SK-N-SH treated with all-trans-retinoic acid at 6 μM for 48 hours (cell line): ENCODE measurements around the gene PGLYRP2.

ENCODE experiments used
- ATAC-seq: fragments of 200-7000 bp; cut with Tn5 transposase; 3 replicates; pipeline ENCODE4 v1.9.1; 2020; ENCODE audit warnings: mild to moderate bottlenecking, moderate library complexity
- ARNTL ChIP-seq: fragments of 450-650 bp; formaldehyde crosslinking; IDR thresholded peaks from 2 replicates; pipeline ENCODE4 v1.5.0; 2020; ENCODE audit warnings: low read depth, mild to moderate bottlenecking, moderate library complexity, borderline replicate concordance
- BACH2 ChIP-seq: fragments of 250-450 bp; sonication (Bioruptor Pico); IDR thresholded peaks from 2 replicates; pipeline ENCODE4 v1.9.0; 2021; ENCODE audit warnings: mild to moderate bottlenecking, borderline replicate concordance
- CSDC2 ChIP-seq: fragments of 250-450 bp; sonication (Bioruptor Pico); IDR thresholded peaks from 2 replicates; pipeline ENCODE4 v1.5.0; 2020; ENCODE audit warnings: mild to moderate bottlenecking, moderate library complexity
- ESRRG ChIP-seq: fragments of 250-450 bp; sonication (Bioruptor Pico); IDR thresholded peaks from 2 replicates; pipeline ENCODE4 v1.6.1; 2021; ENCODE audit warnings: mild to moderate bottlenecking
- GLIS3 ChIP-seq: fragments of 250-450 bp; sonication (Bioruptor Pico); IDR thresholded peaks from 2 replicates; pipeline ENCODE4 v1.5.0; 2020; ENCODE audit warnings: mild to moderate bottlenecking, moderate library complexity
- ISL1 ChIP-seq: fragments of 250-450 bp; sonication (Bioruptor Pico); IDR thresholded peaks from 2 replicates; pipeline ENCODE4 v2.1.2; 2022; ENCODE audit warnings: mild to moderate bottlenecking, moderate library complexity
- OSR1 ChIP-seq: fragments of 250-450 bp; sonication (Bioruptor Pico); IDR thresholded peaks from 2 replicates; pipeline ENCODE4 v1.8.0; 2022; ENCODE audit warnings: moderate library complexity, mild to moderate bottlenecking, inconsistent platforms
- PATZ1 ChIP-seq: fragments of 250-450 bp; sonication (Bioruptor Pico); IDR thresholded peaks from 2 replicates; pipeline ENCODE4 v1.8.0; 2020; ENCODE audit warnings: mild to moderate bottlenecking, moderate library complexity, borderline replicate concordance
- POU6F1 ChIP-seq: fragments of 250-450 bp; sonication (Bioruptor Pico); IDR thresholded peaks from 2 replicates; pipeline ENCODE4 v1.8.0; 2021; ENCODE audit warnings: low read depth, mild to moderate bottlenecking, moderate library complexity, borderline replicate concordance
- PPARA ChIP-seq: fragments of 250-450 bp; sonication (Bioruptor Pico); IDR thresholded peaks from 2 replicates; pipeline ENCODE4 v1.5.0; 2020; ENCODE audit warnings: mild to moderate bottlenecking, borderline replicate concordance
- RARB ChIP-seq: fragments of 250-450 bp; sonication (Bioruptor Pico); IDR thresholded peaks from 2 replicates; pipeline ENCODE4 v1.8.0; 2021; ENCODE audit warnings: mild to moderate bottlenecking, moderate library complexity
- TCF4 ChIP-seq: fragments of 250-450 bp; sonication (Bioruptor Pico); IDR thresholded peaks from 2 replicates; pipeline ENCODE4 v1.8.0; 2021; ENCODE audit warnings: mild to moderate bottlenecking, moderate library complexity, borderline replicate concordance
- TOX ChIP-seq: fragments of 250-450 bp; sonication (Bioruptor Pico); IDR thresholded peaks from 2 replicates; pipeline ENCODE4 v1.8.0; 2021; ENCODE audit warnings: mild to moderate bottlenecking, moderate library complexity, borderline replicate concordance
- TSHZ2 ChIP-seq: fragments of 250-450 bp; sonication (Bioruptor Pico); IDR thresholded peaks from 2 replicates; pipeline ENCODE4 v1.5.0; 2020; ENCODE audit warnings: mild to moderate bottlenecking, moderate library complexity
- ZC3H10 ChIP-seq: fragments of 250-450 bp; sonication (Bioruptor Pico); IDR thresholded peaks from 2 replicates; pipeline ENCODE4 v1.5.1; 2021; ENCODE audit warnings: mild to moderate bottlenecking, moderate library complexity
- ZFP3 ChIP-seq: fragments of 250-450 bp; sonication (Bioruptor Pico); IDR thresholded peaks from 2 replicates; pipeline ENCODE4 v1.5.0; 2020; ENCODE audit warnings: mild to moderate bottlenecking, moderate library complexity
- ZNF565 ChIP-seq: fragments of 450-650 bp; formaldehyde crosslinking; conservative IDR thresholded peaks from 2 replicates; pipeline ENCODE4 v1.5.0; 2020; ENCODE audit warnings: low read depth, mild to moderate bottlenecking, moderate library complexity
- ZNF70 ChIP-seq: fragments of 450-650 bp; formaldehyde crosslinking; IDR thresholded peaks from 2 replicates; pipeline ENCODE4 v1.5.0; 2020; ENCODE audit warnings: mild to moderate bottlenecking, moderate library complexity
- ZNF8 ChIP-seq: fragments of 450-650 bp; formaldehyde crosslinking; IDR thresholded peaks from 2 replicates; pipeline ENCODE4 v1.5.0; 2020; ENCODE audit warnings: mild to moderate bottlenecking, moderate library complexity
- TF ChIP-seq, protein P1 (sequence below): fragments of 250-450 bp; sonication (Bioruptor Pico); IDR thresholded peaks from 2 replicates; pipeline ENCODE4 v1.5.1; 2020; ENCODE audit warnings: low read depth, mild to moderate bottlenecking, moderate library complexity
- TF ChIP-seq, protein P2 (sequence below): fragments of 250-450 bp; sonication (Bioruptor Pico); IDR thresholded peaks from 2 replicates; pipeline ENCODE4 v1.5.1; 2021; ENCODE audit warnings: mild to moderate bottlenecking, moderate library complexity

PGLYRP2 gene

GRCh38 chr19:15502264-15502663, 23.0 kb upstream of the PGLYRP2 start:
- ATAC-seq = no peak
- no peak for TF ChIP-seq PATZ1
- no peak for TF ChIP-seq ZFP3
- no peak for TF ChIP-seq POU6F1 (CRISPR knock-in tag)
- TF ChIP-seq GLIS3 = no peak
- TF ChIP-seq, protein P1, sequence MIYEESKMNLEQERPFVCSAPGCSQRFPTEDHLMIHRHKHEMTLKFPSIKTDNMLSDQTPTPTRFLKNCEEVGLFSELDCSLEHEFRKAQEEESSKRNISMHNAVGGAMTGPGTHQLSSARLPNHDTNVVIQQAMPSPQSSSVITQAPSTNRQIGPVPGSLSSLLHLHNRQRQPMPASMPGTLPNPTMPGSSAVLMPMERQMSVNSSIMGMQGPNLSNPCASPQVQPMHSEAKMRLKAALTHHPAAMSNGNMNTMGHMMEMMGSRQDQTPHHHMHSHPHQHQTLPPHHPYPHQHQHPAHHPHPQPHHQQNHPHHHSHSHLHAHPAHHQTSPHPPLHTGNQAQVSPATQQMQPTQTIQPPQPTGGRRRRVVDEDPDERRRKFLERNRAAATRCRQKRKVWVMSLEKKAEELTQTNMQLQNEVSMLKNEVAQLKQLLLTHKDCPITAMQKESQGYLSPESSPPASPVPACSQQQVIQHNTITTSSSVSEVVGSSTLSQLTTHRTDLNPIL (CRISPR knock-in tag) = no peak
- TF ChIP-seq, protein P2, sequence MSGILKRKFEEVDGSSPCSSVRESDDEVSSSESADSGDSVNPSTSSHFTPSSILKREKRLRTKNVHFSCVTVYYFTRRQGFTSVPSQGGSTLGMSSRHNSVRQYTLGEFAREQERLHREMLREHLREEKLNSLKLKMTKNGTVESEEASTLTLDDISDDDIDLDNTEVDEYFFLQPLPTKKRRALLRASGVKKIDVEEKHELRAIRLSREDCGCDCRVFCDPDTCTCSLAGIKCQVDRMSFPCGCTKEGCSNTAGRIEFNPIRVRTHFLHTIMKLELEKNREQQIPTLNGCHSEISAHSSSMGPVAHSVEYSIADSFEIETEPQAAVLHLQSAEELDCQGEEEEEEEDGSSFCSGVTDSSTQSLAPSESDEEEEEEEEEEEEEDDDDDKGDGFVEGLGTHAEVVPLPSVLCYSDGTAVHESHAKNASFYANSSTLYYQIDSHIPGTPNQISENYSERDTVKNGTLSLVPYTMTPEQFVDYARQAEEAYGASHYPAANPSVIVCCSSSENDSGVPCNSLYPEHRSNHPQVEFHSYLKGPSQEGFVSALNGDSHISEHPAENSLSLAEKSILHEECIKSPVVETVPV (CRISPR knock-in tag) = no peak
- TF ChIP-seq RARB = no peak
- TF ChIP-seq TSHZ2 (CRISPR knock-in tag) = no peak
- no peak for TF ChIP-seq TCF4 (CRISPR knock-in tag)
- TF ChIP-seq ISL1 (CRISPR knock-in tag) = no peak
- no peak for TF ChIP-seq ZNF565 (CRISPR knock-in tag)
- TF ChIP-seq ARNTL = no peak
- TF ChIP-seq BACH2 (CRISPR knock-in tag) = no peak
- TF ChIP-seq PPARA = no peak
- no peak for TF ChIP-seq ZC3H10 (CRISPR knock-in tag)
- TF ChIP-seq ZNF8 (CRISPR knock-in tag) = no peak
- no peak for TF ChIP-seq ZNF70
- no peak for TF ChIP-seq ESRRG (CRISPR knock-in tag)
- no peak for TF ChIP-seq OSR1 (CRISPR knock-in tag)

- no peak for ATAC-seq
- no peak for TF ChIP-seq CSDC2 (CRISPR knock-in tag)
- no peak for TF ChIP-seq ESRRG (CRISPR knock-in tag)
- no peak for TF ChIP-seq PATZ1
- no peak for TF ChIP-seq GLIS3
- TF ChIP-seq TOX (CRISPR knock-in tag) = no peak
- no peak for TF ChIP-seq ZNF70
- no peak for TF ChIP-seq TSHZ2 (CRISPR knock-in tag)
- no peak for TF ChIP-seq ZFP3
- TF ChIP-seq, protein P1 (CRISPR knock-in tag) = no peak
- no peak for TF ChIP-seq ZNF565 (CRISPR knock-in tag)
Measured at GRCh38 chr19:15501596-15501995, 22.3 kb upstream of the PGLYRP2 start.
